Activated CD4-positive, alpha-beta T cell treated with anti-CD3 and anti-CD28 coated beads, Interleukin-2, amount 10 ng/mL, durations not matched to agents 24 days and 14 days (primary cell): ENCODE results near the gene MUC5B. TPM values are rescaled to one million over a fixed set of nuclear protein-coding genes. Genes with fewer than 3 reads are reported as not detected.
A peak's percentile ranks its signal among the peaks of the same experiment; 100 is the strongest.

ENCODE experiments used
- DNase-seq: peaks from one replicate; pipeline ENCODE4 v3.0.0; 2022
- H3K27ac Mint-ChIP-seq: one replicate; pipeline ENCODE4 v1.8.0; 2022; ENCODE audit warnings: mild to moderate bottlenecking, mixed read lengths
- H3K27me3 Mint-ChIP-seq: one replicate; pipeline ENCODE4 v1.8.0; 2022; ENCODE audit warnings: mixed read lengths
- H3K36me3 Mint-ChIP-seq: one replicate; pipeline ENCODE4 v1.8.0; 2022; ENCODE audit warnings: low read depth, mild to moderate bottlenecking, mixed read lengths
- H3K4me1 Mint-ChIP-seq: one replicate; pipeline ENCODE4 v1.8.0; 2021; ENCODE audit warnings: mixed read lengths
- H3K4me3 Mint-ChIP-seq: one replicate; pipeline ENCODE4 v1.8.0; 2022; ENCODE audit warnings: mild to moderate bottlenecking, moderate library complexity, mixed read lengths
- H3K9me3 Mint-ChIP-seq: one replicate; pipeline ENCODE4 v1.8.0; 2021; ENCODE audit warnings: mixed read lengths
- intact Hi-C: fragments of 100-400 bp; cut with micrococcal nuclease; formaldehyde crosslinking; loops from one replicate; pipeline ENCODE4 v1.15.1; 2023
- total RNA-seq: library from RNA; stranded (reverse); gene quantifications from 2 replicates; pipeline ENCODE4 v1.2.3, GENCODE V29; 2022

Gene MUC5B
- total RNA-seq, 1 donor from 2014 or later, result not detected

DNA sequence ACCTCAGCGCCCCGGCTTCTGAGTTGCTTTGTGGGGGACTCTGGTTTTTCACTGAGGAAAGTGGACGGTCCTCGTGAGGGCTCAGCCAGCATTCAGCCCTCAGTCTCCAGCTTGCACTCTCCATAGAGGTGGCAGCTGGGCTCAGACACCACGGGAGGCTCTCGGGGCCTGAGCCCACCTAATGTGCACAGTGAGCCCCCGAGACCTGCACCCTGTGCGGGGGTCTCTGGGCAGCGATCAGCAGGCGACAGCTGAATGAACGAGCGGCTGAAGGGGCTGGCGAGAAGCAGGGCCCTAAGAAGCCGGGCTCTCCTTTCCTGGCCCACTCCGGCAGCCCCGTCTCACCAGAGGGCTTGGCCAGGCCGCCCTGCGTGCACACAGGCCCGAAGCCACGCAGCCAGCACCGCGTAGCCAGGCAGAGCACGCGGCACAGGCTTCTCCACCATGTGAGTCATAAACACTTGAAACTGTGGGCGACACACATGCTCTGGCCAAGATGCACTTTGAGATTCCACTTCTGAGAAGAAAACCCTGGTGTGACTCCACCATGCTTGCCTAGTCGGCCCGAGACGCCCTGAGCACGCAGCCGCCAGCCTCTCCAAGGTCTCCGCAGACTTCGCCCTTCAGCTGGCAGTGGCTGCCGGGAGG is 58.6 kb downstream of the MUC5B start:
- Mint-ChIP-seq H3K27me3 (no peaks in the 10 kb centered on the region), H3K9me3 (no peaks in the 10 kb centered on the region), H3K27ac (peak overlapping the region; percentile 54), H3K36me3 (peaks cover 12% of the 10 kb centered on the region), H3K4me3 (no peak overlapping the region), H3K4me1 (no peaks in the 10 kb centered on the region)
- DNase-seq, result no peak
- intact Hi-C loops, result no loop called here

DNA sequence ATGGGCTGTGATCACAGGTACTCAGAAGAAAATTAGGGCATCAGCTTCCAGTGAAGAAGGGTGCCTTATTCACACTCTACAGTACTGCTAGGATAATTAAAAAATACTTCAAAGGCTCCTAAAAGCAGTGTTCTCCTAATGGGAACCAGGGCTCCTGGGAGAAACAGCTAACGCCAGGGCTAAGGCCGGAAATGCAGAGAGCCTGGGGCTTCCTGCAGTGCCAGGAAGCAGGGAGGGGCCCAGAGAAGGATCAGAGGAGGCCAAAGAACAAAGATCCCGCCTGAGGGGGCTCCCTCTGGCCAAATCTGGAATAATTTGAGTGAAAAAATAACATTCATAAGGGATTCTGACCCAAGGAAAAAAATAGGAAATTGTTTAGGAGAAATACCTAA is 59.1 kb downstream of the MUC5B start:
- Mint-ChIP-seq H3K9me3 (no peaks in the 10 kb centered on the region), H3K4me1 (no peaks in the 10 kb centered on the region), H3K27ac (peak overlapping the region; percentile 54), H3K4me3 (no peak overlapping the region), H3K36me3 (peaks cover 15% of the 10 kb centered on the region), H3K27me3 (no peaks in the 10 kb centered on the region)
- DNase-seq, result no peak
- intact Hi-C loops, result no loop called here

DNA sequence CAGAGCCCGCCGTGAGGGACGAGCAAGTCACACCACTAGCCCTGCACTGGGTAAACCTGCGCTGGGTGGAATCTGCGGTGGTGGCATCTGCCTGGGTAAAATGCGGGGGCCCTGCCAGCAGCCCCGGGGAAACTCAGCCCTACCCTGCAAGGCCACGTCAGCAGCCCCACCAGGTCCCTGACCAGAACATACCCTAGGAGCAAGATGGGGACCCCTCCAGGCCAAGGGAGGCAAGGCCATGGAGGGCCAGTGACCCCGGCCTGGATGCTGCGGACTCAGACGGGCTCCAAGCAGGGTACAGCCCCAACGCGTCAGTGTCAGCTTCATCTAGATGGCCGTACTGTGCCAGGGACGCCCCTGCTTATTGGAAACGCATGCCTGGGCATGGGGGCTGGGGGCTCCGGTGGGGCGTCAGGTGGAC is 60.2 kb downstream of the MUC5B start:
- Mint-ChIP-seq H3K36me3 (peaks cover 16% of the 10 kb centered on the region), H3K27me3 (no peaks in the 10 kb centered on the region), H3K4me3 (no peak overlapping the region), H3K4me1 (no peaks in the 10 kb centered on the region), H3K27ac (no peak overlapping the region), H3K9me3 (no peaks in the 10 kb centered on the region)
- no peak for DNase-seq
- intact Hi-C loops, result no loop called here

DNA sequence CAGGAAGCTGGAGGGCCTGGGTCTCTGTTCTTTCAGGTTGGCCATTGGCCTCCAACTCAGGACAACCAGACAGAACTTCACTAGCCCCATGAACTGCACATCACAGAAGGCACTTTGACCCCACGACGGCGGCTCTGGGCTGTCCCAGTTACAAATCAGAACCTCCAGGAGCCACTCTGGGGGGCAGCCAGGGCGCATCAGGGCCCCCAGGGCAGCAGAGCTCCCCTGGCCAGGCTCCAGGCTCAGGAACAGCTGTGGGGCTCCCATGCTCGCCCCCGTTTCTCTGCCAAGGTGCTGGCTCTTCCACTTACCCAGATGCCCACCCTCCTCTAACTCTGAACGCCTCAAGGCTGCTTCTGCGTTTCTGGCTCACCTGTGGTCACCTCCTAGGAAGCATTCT is 61.0 kb downstream of the MUC5B start:
- H3K4me3 Mint-ChIP-seq, result no peak overlapping the region
- H3K27ac Mint-ChIP-seq, result no peak overlapping the region
- H3K36me3 Mint-ChIP-seq, result peaks cover 21% of the 10 kb centered on the region
- H3K27me3 Mint-ChIP-seq, result no peaks in the 10 kb centered on the region
- no peaks in the 10 kb centered on the region for H3K4me1 Mint-ChIP-seq
- intact Hi-C loops, result no loop called here
- no peak for DNase-seq
- H3K9me3 Mint-ChIP-seq, result no peaks in the 10 kb centered on the region

DNA sequence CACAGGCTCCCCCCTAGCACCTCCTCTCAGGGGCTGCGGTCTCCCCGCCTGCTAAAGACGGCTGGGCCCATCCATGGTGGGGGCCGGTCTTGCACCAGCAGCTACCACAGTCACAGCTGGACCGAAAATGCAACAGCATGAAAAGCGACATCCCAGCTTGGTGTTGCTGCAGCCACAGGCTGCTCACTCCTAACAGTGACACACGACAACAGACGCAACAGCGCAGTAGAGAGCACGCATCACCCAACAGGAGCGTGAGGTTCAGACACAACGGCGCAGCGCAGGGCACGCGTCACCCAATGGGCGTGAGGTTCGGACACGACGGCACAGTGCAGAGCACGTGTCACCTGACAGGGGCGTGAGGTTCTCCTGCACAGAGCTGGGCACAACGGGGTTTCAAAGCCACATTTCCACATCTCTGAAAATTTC is 62.5 kb downstream of the MUC5B start:
- H3K27me3 Mint-ChIP-seq, result no peaks in the 10 kb centered on the region
- DNase-seq, result no peak
- peaks cover 31% of the 10 kb centered on the region for H3K36me3 Mint-ChIP-seq
- no peak overlapping the region for H3K27ac Mint-ChIP-seq
- intact Hi-C loops, result no loop called here
- no peaks in the 10 kb centered on the region for H3K4me1 Mint-ChIP-seq
- no peak overlapping the region for H3K4me3 Mint-ChIP-seq
- H3K9me3 Mint-ChIP-seq, result no peaks in the 10 kb centered on the region

DNA sequence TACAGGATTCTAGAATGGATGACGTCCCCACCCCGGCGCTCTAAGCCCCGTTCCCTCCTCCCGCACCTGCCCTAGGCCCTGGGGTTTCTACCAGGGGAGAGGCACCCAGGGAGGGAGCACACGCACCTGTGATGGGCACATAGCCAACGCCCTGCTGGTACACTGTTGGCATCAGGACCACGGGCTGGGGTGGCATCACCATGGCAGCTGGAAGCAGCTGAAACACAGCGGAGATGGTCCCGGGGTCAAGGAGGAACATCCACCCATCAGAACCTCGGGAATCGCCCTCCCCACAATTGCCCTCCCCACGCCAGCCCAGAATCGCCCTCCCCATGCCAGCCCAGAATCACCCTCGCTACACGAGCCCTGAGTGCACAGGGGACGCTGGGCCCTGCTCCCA is 63.0 kb downstream of the MUC5B start:
- no peaks in the 10 kb centered on the region for H3K4me1 Mint-ChIP-seq
- H3K27me3 Mint-ChIP-seq, result no peaks in the 10 kb centered on the region

DNA sequence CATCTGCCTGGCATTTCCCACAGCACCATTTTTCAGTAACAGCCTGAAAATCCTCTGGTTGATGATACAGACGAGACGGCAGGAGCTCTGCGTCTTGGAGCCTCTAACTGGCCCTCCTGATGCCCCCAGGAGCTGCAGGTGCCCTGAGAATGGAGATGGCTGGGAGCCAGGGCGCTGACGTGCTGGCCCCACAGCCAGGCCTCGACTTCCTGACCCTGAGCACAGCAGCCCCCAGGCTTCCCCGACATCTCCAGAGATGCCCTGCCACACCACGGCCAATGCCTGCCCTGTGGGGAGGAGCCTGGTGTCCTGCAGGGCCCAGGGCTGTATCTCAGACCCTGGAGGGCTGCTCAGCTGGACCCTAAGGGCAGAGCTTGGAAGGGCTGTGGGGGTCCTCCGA is 65.1 kb downstream of the MUC5B start:
- intact Hi-C loops, result no loop called here
- no peaks in the 10 kb centered on the region for H3K4me1 Mint-ChIP-seq
- no peak overlapping the region for H3K27ac Mint-ChIP-seq
- H3K4me3 Mint-ChIP-seq, result no peak overlapping the region
- H3K36me3 Mint-ChIP-seq, result peaks cover 40% of the 10 kb centered on the region
- no peaks in the 10 kb centered on the region for H3K9me3 Mint-ChIP-seq
- no peaks in the 10 kb centered on the region for H3K27me3 Mint-ChIP-seq
- DNase-seq, result no peak

More for the DNA sequence above, 63.0 kb downstream of the MUC5B start:
- peaks cover 30% of the 10 kb centered on the region for H3K36me3 Mint-ChIP-seq
- H3K9me3 Mint-ChIP-seq, result no peaks in the 10 kb centered on the region
- no peak for DNase-seq
- H3K27ac Mint-ChIP-seq, result no peak overlapping the region
- no peak overlapping the region for H3K4me3 Mint-ChIP-seq
- intact Hi-C loops, result no loop called here

DNA sequence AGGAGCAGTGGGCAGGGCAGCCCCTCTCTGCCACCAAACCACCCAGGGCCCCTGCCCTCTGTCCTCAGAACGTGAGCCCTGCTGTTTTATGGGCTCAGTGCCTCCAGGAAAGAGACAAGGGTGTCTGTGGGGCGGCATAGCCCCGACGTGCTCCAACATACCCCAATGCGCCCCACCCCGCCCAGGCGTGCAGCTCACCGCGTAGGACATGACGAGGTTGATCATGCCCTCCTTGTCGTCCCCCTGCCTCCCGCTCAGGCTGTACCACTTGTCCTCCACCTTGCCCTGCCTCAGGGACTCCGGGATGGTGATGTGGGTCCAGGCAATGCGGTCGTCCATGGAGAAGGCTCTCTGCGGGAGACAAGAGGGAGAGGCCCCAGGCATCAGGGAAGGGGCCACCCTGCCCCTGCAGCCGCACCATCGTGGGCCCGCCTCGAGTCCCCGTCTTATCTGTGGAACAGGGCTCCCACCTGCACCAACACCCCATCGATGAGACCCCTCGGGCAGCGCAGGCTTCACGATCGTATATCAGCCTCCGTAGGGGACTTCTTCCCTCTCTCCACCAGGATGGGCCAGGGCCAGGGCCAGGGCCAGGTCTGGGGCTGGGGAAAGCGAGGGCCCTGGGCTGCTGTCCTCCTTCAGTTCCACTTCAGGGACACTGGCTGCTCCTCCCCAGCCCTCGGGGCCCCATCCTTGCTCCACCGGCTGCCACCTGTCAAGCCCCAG is 65.7 kb downstream of the MUC5B start:
- H3K4me1 Mint-ChIP-seq, result no peaks in the 10 kb centered on the region
- no peaks in the 10 kb centered on the region for H3K27me3 Mint-ChIP-seq
- H3K27ac Mint-ChIP-seq, result no peak overlapping the region
- no peaks in the 10 kb centered on the region for H3K9me3 Mint-ChIP-seq
- H3K36me3 Mint-ChIP-seq, result peaks cover 39% of the 10 kb centered on the region
- DNase-seq, result no peak
- no peak overlapping the region for H3K4me3 Mint-ChIP-seq
- intact Hi-C loops, result no loop called here

DNA sequence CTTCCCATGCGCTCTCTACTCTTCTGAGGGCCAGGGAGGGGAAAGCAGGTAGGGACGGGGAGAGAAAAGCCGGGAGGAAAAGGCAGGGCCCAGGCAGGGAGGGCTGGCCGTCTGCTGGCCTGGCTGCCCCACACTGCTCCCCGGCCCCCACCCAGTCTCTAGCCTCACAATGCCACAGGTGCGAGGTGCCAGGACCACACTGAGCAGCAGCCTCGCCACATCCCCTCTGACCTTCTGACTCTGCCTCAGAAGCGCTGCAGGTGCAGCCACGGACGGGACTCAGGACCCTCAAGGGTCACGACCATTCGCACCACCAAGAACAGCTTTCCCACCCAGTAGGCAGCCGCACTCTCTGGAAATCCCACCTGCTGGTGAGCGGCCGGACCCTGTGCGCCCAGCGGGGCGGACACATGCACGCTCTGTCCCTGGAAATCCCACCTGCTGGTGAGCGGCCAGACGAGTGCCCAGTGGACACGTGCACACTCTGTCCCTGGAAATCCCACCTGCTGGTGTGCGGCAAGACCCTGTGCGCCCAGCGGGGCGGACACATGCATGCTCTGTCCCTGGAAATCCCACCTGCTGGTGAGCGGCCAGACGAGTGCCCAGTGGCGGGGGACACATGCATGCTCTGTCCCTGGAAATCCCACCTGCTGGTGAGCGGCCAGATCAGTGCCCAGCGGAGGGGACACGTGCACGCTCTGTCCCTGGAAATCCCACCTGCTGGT is 66.5 kb downstream of the MUC5B start:
- no peak for DNase-seq
- Mint-ChIP-seq H3K27me3 (no peaks in the 10 kb centered on the region), H3K36me3 (peaks cover 39% of the 10 kb centered on the region), H3K4me1 (no peaks in the 10 kb centered on the region), H3K27ac (no peak overlapping the region), H3K9me3 (no peaks in the 10 kb centered on the region), H3K4me3 (no peak overlapping the region)
- intact Hi-C loops, result no loop called here

DNA sequence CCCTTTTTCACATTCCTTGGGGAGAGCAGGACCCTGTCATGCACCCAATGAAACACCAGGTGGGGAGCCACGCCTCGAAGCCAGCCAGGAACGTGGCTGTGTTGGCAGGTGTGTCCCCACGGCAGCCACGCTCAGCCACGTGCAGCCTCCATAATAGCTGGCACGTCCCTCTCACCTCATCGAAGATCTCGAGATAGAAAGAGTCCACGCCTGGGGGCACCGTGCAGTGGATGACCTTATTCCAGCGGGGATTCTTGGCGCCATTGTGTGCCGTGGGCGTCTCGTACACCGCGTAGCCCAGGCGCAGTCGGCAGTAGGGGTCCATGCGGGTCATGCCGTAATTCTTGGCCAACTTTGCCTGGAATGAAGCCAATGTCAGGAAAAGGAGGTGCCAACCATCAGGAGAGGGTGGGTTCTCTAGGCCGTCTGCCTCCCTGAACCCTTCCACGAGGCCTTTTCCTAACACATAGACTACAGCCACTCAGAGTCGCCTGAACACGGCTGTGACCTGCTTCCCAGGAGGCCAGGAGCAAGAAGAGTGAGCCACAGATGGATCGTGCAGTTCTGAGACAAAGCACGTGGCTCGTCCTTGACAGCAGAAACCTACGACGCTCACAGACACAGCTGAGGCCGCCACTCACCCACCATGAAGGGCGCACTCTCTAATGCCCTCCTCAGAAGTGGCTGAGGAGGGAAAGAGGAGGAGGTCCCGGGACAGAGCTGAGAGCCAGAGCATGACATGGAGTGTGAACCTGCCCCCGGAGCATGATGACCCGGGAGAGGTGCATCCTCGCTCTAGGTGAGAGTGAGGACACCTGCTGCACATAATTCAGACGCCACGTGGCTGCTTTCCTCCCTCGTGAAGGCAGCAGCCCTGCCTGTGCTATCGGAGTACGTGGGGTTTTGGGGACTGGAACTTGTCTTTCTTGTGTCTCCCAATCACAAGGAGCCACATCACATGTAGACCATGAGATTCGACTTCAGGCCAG is 67.5 kb downstream of the MUC5B start:
- Mint-ChIP-seq H3K4me1 (no peaks in the 10 kb centered on the region), H3K27ac (no peak overlapping the region), H3K27me3 (no peaks in the 10 kb centered on the region), H3K4me3 (no peak overlapping the region), H3K36me3 (peaks cover 41% of the 10 kb centered on the region), H3K9me3 (no peaks in the 10 kb centered on the region)
- DNase-seq, result no peak
- intact Hi-C loops, result no loop called here

DNA sequence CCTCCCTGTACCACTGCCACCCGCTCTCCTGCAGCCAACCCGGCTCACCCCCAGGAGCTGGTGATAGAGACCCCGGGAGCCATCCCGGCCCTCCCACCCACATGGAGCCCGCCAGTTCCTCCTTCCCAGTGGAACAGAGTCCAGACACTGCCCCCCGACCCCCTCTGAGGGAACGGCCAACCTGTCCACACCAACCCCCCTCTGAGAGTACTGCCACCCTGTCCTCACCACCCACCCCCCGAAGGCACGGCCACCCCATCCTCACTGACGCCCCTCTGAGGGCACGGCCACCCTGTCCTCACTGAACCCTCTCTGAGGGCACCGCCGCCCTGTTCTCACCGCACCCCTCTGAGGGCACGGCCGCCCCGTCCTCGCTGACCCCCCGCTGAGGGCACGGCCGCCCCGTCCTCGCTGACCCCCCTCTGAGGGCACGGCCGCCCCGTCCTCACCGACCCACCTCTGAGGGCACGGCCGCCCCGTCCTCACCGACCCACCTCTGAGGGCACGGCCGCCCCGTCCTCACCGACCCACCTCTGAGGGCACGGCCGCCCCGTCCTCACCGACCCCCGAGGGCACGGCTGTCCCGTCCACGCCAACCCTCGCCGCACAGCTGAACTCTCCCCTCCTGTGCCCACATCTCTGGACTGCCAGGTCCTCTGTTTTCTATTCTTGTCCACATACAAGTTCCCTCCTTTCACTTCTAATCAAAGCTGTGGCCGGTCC is 68.6 kb downstream of the MUC5B start:
- Mint-ChIP-seq H3K27ac (no peak overlapping the region), H3K4me1 (no peaks in the 10 kb centered on the region), H3K36me3 (peaks cover 37% of the 10 kb centered on the region), H3K9me3 (no peaks in the 10 kb centered on the region), H3K4me3 (no peak overlapping the region), H3K27me3 (no peaks in the 10 kb centered on the region)
- DNase-seq, result no peak
- intact Hi-C loops, result no loop called here

DNA sequence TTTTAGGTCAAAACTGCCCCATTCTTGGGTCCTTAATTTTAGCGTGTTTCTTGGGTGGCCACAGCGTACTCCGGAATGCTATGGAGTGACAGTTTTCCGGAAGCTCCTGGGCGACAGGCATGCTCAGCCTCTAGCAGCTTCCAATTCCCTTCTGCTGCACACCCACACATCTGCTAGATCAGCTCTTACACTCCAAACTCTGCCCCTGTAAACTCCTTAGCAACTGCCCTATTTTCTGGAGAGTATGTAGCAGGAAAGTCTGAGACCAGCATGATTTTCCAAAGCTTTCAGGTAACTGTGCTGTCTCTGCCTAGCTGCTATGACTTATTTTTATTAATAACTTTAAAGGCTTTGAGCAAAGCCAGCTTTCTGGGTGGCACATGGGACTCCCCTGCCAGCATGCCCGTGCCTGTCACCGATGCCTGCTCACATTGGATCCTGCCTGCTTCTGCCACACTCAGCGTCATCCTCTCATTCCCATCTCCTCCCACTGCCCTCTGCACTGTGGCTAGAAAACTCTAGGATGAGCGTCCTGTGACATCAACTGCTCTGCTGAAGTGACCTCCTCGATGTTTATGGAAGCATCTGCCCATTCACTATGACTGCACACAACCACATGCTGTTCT is 69.3 kb downstream of the MUC5B start:
- Mint-ChIP-seq H3K4me3 (no peak overlapping the region), H3K4me1 (no peaks in the 10 kb centered on the region), H3K36me3 (peaks cover 31% of the 10 kb centered on the region), H3K27me3 (no peaks in the 10 kb centered on the region), H3K9me3 (no peaks in the 10 kb centered on the region), H3K27ac (no peak overlapping the region)
- intact Hi-C loops, result no loop called here
- DNase-seq, result no peak
